Effector CD8-positive, alpha-beta T cell (primary cell): ENCODE results near the gene CUTA.
A peak's percentile ranks its signal among the peaks of the same experiment; 100 is the strongest.

Experiments
- DNase-seq: peaks from one replicate; lab custom pipeline; 2025; lab: John Stamatoyannopoulos, UW

The CUTA gene

GRCh38 chr6:33423777-33424176 lies 5.9 kb upstream of the CUTA start:
- DNase-seq, result no peak

- no peak for DNase-seq
These were observed 3.4 kb upstream of the CUTA start for GRCh38 chr6:33421344-33421643.

- no peak for DNase-seq
These were observed 2.8 kb upstream of the CUTA start for GRCh38 chr6:33420491-33421343.

GRCh38 chr6:33419580-33420490 lies 1.9 kb upstream of the CUTA start, which contains the start of gene SYNGAP1:
Gene SYNGAP1, plus strand, starts transcription at chr6:33420065. Its CDS starts 200 bp downstream, at chr6:33420265.
- DNase-seq, result no peak

- DNase-seq, result peak; percentile 23
These were observed 884 bp upstream of the CUTA start for GRCh38 chr6:33418690-33419291.

- DNase-seq, result no peak
These were observed 592 bp downstream of the CUTA start for GRCh38 chr6:33417128-33417902.

GRCh38 chr6:33416386-33417127 lies 1.4 kb downstream of the CUTA start:
- DNase-seq, result no peak

- no peak for DNase-seq
These were observed 2.1 kb downstream of the CUTA start for GRCh38 chr6:33415831-33416230.

GRCh38 chr6:33414592-33415271 lies 3.2 kb downstream of the CUTA start:
- DNase-seq, result no peak

GRCh38 chr6:33413241-33414120 lies 4.4 kb downstream of the CUTA start:
- no peak for DNase-seq

GRCh38 chr6:33412140-33413009 lies 5.5 kb downstream of the CUTA start:
- DNase-seq, result no peak

- no peak for DNase-seq
These were observed 6.3 kb downstream of the CUTA start for GRCh38 chr6:33411632-33412005.

- peak; percentile 54 for DNase-seq
These were observed 6.9 kb downstream of the CUTA start, which contains the start of gene PHF1 for GRCh38 chr6:33410711-33411631. Gene PHF1, plus strand, starts transcription at chr6:33411014. Its CDS starts 1,250 bp downstream, at chr6:33412264.

- peak; percentile 100 for DNase-seq
These were observed 7.7 kb downstream of the CUTA start for GRCh38 chr6:33410050-33410710.

GRCh38 chr6:33407132-33407718 lies 10.7 kb downstream of the CUTA start:
- DNase-seq, result no peak

GRCh38 chr6:33406126-33406525 lies 11.8 kb downstream of the CUTA start:
- DNase-seq, result no peak
